Bone marrow (tissue), 2 donors: ENCODE measurements around the gene APOBEC3C.
"Not testable (repeated sequence)": the region's sequence is repeated elsewhere in the genome, so short reads cannot be mapped to it uniquely, and the experiment has no call there.

ENCODE experiments used
- DNase-seq, 2 donors: peaks; one replicate each; lab custom pipeline; 2025; lab: John Stamatoyannopoulos, UW

The APOBEC3C gene

DNA sequence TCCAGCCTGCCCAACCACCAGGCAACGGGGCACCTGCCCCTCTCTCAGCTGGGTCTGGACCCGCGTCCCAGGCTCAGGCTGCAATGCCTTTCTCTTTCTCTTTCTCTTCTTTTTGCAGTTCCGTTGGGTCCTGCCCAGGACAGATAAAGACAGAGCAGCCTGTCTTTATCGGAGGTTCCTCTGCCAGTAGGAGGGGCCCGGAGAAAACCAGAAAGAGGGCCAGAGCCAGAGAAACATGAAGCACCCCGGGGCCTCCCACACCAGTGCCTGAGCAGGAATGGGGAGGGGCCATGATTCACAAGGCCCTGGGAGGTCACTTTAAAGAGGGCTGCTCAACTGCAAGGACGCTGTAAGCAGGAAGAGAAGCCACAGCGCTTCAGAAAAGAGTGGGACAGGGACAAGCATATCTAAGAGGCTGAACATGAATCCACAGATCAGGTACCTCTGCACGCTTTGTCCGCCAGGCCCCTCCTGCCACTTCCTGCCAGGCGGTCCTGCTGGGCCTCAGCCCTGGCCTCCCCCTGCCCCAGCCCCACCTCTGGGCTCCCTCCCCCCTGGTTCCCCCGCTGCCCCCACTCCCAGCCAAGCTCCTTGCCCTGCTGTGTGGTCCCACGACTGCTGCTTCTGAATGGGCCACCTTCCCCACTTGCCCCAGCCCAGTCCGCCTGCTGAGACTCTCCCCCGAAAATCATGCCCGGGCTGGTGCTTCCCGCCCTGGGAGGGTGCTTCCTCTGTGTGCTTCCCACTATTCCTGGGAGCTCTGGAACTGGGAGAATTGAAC is at the start of gene APOBEC3C:
Gene APOBEC3C (plus strand): TSS at position 316 of the 781 bp plus-strand sequence. CDS start 106 bp downstream, at position 422.
- peak; percentile 38 to 79 for DNase-seq

DNA sequence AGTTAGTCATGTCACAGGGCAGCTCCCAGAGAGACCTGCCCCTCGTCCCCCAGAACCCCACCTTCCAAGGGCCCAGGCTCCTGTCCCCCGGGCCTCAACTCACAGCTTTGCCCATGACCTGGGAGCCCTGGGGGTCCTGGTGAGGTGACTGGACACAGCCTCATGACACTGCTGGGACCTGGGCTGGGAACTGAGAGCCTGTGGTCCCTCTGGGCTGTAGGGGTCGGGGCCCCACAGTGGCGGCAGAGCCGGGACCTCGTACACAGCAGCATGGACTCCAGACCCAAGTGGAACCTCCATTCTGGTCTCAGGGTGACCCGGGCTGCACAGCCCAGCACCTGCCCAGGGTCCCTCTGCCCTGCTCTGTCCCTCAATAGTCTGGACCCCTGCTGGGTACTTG is 49.8 kb upstream of the APOBEC3C start:
- no peak for DNase-seq

DNA sequence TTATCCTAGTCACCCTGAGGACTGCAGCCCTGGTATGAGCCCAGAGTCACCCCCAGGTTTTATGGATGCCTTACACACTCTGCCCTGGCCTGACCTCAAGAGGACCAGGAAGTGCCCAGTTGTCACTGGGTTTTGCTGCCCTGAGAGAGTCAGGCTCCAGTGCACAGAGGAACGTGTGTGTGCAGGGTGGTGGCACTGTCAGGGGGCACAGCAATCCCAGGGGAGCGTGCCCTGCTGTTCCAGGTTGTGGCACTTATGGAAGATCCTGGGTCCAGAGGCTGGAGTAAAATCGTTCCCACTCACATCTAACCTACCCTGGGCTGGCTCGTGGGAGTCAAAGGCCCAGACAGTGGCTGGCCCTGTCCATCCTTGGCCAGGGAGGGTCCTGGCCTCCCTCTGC is 49.1 kb upstream of the APOBEC3C start:
- DNase-seq = no peak

DNA sequence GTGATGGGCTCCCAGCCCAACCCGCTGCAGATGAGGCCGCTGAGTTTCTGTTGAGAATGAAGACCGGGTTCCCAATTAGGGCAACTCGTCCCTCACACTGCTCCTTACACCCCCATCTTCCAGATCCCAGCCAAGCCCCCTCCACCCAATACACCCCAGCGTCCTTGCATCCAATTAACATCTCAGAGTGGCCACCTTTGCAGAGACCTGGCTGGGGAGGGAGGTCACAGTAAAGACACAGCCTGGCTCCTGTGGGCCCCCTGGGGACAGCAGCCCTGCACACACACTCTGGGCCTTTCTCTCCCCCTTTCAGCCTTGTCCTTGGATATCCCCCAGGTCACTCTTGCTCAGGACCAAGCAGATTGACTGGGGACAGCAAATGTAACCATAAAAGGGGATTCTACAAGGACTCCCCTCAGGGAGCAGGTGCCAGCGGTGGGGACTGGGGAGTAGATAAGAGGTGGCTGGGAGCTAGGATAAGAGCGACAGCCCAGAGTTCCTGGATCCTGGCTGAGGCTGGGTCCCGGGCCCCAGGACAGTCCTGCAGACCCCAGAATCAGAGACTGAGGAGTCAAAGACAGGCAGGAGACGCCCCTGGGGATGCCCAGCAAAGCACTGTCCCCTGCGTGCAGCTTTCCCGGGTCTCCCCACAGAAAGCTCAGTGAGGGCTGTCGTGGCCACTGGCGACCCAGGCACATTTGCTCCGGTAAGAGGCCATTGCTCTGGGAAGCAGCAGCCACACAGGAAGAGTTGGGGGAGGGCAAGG is 48.3 kb upstream of the APOBEC3C start:
- no peak for DNase-seq

DNA sequence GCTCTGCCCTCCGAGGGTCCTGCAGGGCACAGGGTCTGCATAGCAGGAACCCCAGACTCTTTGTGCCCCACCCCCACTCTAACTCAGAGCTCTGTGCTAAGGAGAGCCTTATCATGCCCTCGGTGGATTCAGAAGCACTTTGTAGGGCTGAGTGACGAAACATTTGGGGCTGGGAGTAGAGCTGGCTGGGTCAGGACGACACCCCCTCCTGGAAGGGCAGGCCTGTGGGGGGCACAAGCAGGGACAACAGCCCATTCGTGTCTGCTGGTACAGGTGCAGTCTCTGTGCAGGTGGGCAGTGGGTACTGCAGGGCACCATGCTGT is 47.7 kb upstream of the APOBEC3C start:
- no peak for DNase-seq

DNA sequence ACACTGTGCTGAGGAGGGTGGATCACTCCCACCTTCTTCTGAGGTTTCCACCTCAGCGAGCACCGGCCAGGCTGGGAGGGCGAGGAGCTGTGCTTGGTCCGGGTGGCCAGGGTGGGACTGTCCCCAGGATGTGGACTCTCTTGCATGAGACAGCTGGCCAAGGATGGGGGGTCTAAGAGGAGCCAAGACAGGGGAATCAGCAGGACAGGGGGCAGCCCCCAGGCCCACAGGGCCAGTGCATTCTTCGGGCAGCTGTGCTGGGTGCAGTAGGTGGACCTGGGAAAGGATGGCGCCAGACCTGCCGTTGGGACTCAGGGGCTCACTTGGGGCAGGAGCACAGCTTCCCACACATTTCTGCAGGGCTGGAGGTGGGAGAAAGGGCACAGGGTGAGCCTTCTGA is 47.1 kb upstream of the APOBEC3C start:
- DNase-seq = no peak

DNA sequence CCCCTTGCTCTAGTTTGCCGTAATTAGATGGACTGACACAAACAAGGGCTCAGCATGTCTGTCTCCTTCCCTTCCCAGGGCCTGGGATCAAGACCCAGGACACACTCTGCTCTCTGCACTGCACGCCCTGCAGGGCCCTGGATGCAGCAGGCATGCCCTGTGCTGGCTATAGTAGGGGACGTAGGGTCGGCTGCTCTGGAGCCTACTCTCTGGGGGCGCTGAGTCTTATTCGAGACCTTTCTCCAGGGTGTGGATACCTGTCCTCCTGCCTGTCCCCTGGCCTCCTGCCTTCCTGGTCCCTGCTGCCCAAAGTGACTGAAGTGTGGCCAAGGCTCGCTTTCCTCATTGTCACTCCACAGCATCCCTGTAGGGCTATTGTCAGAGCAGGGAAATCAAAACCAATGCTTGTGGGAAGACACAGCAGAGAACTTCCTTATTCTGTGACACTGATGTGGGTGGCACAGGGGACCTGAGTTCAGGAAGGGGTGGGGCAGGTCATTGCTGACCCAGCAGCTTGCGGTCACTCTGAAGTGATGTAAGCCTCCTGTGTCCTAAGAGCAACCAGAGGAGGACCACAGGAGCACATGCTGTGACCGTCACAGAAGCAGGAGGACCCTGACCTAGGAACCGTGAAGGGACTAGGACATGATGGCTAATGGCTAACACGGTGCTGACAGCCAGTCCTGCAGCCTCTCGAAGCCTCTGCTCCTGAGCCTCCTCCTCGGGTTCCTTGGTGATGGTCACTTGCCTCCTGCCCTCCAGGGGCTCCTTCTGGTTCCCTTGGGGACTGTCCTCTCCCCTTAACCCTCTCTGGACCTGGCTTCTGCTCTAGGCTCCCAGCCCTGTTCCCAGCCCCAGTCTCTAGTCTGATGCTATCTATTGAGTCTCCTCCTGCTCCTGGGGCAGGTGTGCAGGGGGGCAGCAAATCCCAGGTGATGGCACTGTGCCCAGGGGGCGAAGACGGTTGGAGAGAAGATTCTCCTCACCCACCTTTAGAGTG is 46.3 kb upstream of the APOBEC3C start:
- DNase-seq = peak in 1 of 2 donors; percentile 55

DNA sequence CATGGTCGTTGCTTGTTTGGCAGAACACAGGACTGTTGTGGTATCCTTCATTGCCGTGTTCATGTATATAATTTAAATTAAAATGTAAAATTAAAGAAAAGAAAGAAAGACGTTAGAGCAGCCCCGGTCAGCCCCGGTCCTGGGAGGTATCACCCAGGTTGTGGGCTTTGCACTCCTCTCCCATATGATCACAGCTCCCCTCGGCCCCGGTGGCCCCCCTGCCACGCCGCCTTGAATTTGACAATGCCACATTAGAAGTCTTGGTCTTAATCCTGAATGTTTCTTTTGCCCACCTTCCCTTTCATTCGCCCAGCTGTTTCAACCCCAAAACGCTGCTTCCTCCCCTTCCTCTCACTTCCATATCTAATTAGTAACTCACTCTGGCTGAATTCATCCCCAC is 45.3 kb upstream of the APOBEC3C start:
- no peak for DNase-seq

DNA sequence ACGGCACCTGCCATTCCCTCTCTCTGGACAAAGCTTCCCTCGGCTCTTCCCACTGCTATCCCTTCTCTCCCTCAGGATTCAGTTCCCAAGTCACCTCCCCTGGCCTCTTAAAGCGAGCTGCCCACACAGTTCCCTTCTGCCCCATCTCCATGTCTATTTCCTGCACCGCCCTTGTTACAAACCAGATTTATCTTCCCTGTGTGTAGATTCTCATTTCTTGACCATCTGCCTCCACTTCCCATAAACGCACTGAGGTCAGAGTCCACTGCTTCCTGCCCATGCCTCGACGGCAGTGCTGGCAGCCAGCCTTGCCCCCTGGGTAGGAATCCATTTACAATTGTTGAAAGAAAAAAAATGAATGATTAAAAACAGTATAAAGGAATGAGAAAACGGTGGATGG is 43.5 kb upstream of the APOBEC3C start:
- no peak for DNase-seq

DNA sequence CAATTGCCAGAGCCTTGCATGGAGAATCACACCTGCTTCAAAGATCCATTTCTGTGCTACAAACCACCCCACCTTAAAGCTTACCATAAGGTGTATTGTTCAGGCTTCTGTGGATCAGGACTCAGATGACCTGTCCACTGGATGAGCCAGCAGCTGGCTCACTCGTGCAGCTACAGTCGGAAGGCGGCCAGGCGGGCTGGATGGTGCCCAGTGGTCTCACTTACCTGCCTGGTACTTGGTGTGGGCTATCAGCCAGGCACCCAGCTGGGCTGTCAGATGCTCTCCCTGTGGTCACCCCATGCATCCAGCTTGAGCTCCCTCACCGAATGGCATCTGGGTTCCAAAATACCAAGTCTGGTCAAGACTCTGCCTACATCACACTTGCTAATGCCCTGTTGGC is 42.9 kb upstream of the APOBEC3C start:
- no peak for DNase-seq

DNA sequence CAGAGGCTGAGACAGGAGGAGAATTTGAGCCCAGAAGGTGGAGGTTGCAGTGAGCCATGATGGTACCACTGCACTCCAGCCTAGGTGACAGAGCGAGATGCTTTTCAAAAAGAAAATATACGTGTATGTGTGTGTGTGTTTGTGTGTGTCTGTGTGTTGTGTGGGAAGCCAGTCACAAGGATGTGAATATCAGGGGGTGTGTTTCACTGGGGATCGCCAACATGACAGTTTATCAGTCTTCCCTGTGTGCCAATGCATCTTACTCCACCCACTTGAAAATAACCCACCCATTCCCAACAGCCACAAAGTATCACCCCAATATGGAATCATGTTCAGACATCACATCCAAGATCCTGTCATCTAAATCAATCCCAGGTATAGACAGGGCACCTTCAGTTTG is 42.3 kb upstream of the APOBEC3C start:
- DNase-seq = no peak

DNA sequence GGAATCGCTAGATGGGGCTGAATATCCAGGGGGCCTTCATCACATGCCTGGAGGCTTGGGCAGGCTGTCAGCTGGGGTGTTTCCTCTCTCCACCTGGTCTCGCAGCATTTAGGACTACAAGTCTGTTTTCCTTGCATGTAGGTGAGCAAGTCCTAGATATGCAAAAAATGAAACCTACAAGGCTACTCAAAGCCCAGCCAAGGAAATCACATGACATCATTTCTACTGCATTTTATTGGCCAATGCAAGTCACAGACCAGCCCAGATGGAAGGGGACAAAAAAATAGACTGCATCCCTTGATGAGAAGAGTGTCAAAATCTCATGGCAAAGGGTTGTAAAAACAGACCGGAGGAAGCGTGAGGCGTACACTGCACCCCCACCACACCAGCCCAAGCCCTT is 41.5 kb upstream of the APOBEC3C start:
- DNase-seq = no peak

DNA sequence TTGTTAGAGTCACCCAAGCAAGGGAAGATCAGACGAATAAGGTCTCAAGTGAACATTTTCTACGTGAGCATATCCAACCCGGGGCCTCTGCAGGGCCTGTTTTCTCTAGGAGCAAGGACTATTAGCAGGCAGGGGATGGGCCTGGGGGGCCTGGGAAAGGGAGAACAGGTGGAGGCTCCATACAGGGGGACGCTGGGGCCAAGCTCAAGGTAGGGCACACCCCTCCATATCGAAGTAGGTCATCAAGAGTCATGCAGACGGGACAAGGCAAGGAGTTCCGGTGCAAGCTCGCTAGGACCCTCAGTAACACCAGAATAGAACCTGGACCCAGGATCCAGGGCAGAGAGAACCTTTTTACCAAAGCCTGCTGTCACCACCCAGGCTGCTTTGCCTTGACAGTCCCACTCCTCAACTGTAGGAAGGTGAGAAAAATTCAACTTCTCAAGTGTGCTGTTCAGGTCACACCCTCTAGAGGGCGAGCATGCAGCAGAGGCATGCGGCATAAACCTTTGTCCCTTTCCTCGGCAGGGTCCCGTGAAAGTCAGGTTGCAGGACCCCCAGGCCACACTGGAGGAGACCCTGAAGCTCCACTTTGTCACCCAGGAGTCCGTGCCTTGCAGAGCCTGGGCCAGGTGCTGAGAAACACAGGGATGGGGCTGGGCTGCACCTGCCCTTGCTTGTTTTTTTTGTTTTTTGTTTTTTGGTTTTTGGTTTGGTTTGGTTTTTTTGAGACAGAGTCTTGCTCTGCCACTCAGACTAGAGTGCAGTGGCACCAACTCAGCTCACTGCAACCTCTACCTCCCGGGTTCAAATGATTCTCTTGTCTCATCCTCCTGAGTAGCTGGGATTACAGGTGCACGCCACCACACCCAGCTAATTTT is 40.5 kb upstream of the APOBEC3C start:
- DNase-seq = no peak

DNA sequence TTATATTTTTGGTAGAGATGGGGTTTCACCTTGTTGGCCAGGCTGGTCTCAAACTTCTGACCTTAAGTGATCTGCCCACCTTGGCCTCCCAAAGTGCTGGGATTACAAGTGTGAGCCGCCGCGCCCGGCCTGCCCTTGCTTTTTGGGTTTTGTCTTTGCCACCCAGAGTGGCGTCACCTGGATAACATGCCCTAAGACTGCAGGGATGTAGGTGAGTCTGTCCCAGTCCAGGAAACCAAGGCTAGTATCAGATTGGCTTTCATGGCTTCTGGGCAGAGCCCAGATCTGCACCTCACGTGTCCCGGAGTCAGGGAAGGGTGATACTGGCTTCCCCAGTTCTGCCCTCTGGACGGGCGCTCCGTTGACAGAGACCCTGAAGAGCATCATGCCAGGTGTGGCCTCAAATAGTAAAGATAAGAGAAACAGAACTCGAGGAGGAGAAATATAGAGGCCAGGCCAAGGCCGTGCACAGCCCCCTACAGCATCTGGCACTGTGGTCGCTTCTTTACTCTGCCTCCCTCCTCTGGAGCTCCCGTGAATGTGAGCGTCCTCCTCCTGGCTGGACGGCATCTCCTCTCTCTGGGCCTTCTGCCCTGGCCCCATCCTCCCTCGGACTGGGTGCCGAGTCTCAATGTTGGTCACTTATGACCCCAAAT is 39.8 kb upstream of the APOBEC3C start:
- no peak for DNase-seq

DNA sequence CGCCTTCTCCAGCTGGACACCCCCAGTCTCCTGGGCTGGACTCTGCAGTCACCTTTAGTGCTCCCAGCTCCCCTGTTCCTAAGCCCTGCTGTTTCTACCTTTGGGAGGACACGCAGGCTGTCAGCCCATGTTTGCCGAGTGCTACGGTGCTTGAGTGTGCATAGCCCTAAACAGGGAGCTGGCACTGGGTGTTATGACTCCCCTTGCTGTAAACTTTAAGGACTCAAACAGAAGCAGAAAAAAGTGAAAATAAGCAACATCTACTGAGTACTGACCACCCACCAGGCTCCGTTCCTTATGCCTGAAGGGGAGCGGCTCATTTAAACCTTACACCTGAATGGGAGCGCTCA is 39.3 kb upstream of the APOBEC3C start:
- DNase-seq = no peak

DNA sequence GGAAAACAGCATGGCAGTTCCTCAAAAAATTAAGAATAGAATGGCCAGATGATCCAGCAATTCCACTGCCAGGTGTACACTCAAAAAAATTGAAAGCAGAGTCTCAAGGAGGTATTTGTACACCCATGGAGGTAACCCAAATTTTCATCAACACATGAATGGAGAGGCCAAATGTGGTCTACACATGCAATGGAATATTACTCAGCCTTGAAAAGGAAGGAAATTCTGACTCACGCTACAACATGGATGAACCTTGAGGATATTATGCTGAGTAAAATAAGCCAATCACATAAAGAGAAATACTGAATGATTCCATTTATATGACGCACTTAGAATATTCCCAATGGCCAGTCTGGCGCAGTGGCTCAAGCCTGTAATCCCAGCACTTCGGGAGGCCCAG is 36.8 kb upstream of the APOBEC3C start:
- not testable (repeated sequence) for DNase-seq

DNA sequence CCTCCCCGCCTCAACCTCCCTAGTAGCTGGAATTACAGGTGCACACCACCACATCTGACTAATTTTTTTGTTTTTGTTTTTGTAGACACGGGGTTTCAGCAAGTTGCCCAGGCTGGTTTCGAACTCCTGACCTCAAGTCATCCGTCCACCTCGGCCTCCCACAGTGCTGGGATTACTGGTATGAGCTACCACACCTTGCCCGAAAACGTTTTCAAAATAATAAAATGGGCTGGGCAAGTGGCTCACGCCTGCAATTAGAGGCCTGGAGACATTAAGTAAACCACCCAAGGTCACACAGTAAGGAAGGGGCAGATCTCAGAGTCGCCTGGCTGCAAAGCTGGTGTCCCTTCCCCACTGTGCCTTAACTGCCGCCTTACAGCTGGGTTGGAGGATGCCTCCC is 33.5 kb upstream of the APOBEC3C start:
- not testable (repeated sequence) for DNase-seq

DNA sequence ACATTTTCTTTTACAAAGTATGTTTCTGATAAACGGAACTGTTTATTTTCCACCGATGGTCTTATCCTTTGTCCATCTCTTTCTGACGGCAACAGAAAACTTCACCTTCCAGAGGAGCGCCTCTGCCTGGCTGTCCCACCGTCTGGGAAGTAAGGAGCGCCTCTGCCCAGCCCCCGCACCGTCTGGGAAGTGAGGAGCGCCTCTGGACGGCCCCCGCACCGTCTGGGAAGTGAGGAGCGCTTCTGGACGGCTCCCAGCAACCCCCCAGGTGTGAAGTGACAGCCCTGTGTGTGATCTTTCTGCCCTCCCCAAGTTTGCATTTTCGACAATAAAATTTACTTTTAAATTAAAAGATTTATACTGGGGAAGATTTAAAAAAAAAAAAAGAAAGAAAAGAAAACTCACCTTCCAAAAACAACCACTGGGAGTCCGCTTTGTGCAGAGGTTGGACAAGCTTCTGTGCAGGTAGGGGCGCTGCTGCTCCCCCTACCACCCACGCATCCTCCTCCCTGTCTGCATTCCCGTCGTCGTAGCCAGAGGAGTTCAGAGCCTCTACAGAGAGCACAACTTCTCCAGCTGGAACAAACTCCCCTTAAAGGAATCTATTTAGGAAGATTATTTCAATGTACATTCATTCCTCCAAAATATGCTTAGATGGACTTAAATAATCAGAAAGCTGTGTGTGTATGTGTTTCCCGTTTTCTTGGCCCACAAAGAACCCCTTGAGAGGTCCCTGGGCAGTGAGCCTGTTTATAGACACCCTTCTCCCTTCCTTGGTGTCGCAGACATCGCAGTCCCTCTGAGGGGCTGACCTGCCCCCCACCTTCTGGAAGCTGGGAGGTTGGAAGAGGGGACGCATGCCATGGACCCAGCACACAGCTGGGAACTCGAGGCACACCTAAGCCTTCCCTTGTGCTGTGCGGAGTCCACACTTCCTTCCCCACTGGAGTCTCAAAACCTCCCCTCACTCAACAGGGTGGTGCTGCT is 32.8 kb upstream of the APOBEC3C start:
- DNase-seq = no peak
